ENCODE results near the gene MT1A.

MT1A gene

DNA sequence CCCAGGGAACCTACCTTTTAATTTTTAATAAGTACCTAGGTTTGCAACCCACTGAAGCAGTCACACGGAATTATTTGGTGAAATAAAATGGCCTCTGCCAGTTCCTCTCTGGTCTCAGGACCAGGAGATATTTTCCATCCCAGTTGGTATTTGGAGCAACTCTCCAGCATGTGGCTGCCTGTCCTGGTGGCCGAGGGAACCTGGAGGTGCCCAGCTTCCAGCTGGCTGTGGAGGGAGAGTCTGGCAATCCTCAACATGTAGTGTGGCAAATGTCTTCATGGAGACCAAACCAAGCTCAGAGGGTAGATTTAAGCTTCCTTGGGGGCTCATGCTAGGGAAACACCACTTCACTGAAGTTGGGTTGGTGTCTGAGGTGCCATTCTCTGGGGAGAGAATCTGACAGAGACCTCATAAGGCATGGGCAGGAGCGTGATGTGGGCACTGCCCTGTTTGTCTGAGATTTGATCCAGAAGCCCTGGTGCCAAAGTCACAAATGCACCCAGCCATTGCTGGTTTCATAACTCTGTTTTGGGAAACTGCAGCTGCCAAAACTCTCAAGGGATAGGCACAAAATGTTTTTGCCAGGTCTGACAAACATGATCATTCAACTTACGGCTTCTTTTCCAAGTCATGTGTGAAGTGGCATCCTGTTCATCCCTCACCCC is 46.6 kb downstream of the MT1A start:
- H3K9ac ChIP-seq: peak overlapping the region; percentile 87
- peak overlapping the region; percentile 89 for H3K4me2 ChIP-seq

DNA sequence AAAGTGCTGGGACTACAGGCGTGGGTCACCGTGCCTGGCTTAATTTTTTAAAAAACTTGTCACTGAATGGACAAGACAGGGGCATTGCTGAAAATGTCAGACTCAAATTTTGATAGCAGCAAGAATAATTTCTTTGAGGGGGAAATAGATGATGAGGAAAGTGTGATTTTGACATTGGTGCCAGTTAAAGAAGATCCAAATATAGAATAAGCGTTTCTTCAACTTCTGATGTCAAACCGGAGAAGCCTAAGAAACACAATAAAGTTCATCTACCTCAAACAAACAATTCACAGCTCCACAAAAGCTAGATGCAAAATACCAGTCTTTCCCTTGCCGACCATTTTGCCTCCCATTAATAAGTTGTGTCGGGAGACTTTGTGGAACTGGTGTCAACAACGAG is 48.3 kb downstream of the MT1A start:
- Histone ChIP-seq H3K36me3 (peaks cover 19% of the 10 kb centered on the region; the same call in 1 of the 2 replicates), H3K9me3 (peaks cover 10% of the 10 kb centered on the region; the same call in 1 of the 2 replicates), H3K27ac (no peak overlapping the region), H4K20me1 (no peaks in the 10 kb centered on the region), H3K4me3 (no peak overlapping the region), H3K4me2 (peak overlapping the region; percentile 89; the same call in 1 of the 2 replicates), H3K9ac (no peak overlapping the region), H3K4me1 (peaks cover 77% of the 10 kb centered on the region), H3K27me3 (no peaks in the 10 kb centered on the region)
- TF ChIP-seq Cebpa-rat (IDR thresholded peaks at IDR 0.05): no peak

More for the DNA sequence above, 46.6 kb downstream of the MT1A start:
- no peaks in the 10 kb centered on the region for H3K27me3 ChIP-seq
- peaks cover 19% of the 10 kb centered on the region; the same call in 1 of the 2 replicates for H3K36me3 ChIP-seq
- H3K9me3 ChIP-seq: peaks cover 10% of the 10 kb centered on the region; the same call in 1 of the 2 replicates
- H3K4me3 ChIP-seq: peak overlapping the region; percentile 75
- no peak for TF ChIP-seq Cebpa-rat (IDR thresholded peaks at IDR 0.05)
- peaks cover 89% of the 10 kb centered on the region for H3K4me1 ChIP-seq
- no peaks in the 10 kb centered on the region for H4K20me1 ChIP-seq
- peak overlapping the region; percentile 82 for H3K27ac ChIP-seq

DNA sequence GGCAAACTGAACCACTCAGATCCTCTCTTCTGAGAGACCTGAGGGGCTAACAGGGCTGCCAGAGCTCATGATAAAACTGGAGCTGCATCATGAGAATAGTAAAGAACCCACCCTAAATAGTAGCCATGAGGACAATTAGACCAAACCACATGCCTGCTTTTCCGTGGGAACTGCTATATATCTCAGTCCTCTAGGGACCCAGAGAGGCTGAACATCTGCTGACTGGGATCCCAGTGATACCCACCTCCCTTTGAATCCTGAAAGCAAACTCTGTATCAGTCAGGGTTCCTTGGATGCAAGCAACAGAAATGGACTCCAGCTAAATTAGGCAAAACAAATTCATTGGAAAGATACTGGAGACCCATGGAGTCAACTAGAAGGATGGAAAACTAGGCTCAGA is 50.3 kb downstream of the MT1A start:
- Histone ChIP-seq H3K9ac (0 out of 2 replicates have a peak overlapping the region, but pooled peaks have one; percentile 3), H3K4me1 (peaks cover 61% of the 10 kb centered on the region), H3K36me3 (peaks cover 15% of the 10 kb centered on the region; the same call in 1 of the 2 replicates), H3K4me2 (peak overlapping the region; percentile 76), H3K9me3 (peaks cover 10% of the 10 kb centered on the region; the same call in 1 of the 2 replicates), H3K4me3 (no peak overlapping the region), H3K27me3 (no peaks in the 10 kb centered on the region), H4K20me1 (no peaks in the 10 kb centered on the region), H3K27ac (peak overlapping the region; percentile 44; the same call in 1 of the 2 replicates)
- TF ChIP-seq Cebpa-rat (IDR thresholded peaks at IDR 0.05): no peak

DNA sequence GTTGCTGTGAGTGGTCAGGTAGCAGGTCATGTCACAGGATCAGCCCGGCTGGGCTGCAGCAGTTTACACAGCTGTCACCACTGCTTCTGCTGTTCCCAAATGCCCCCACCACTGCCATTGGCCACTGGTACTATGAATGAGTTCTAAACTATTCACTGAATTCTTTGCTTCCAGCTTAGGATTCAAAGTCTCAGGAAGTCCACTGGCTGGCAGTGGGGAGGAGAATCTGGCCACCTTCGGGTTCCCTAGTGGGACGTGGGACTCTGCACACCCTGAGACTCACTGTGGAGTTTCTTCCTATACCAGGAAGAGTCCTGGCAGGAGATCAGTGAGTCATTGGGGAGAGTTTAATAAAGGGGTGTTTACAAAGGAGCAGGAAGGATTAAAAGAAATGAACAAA is 50.7 kb downstream of the MT1A start:
- Histone ChIP-seq H3K27ac (peak overlapping the region; percentile 44; the same call in 1 of the 2 replicates), H3K4me2 (peak overlapping the region; percentile 76), H4K20me1 (no peaks in the 10 kb centered on the region), H3K9ac (no peak overlapping the region), H3K36me3 (peaks cover 14% of the 10 kb centered on the region; the same call in 1 of the 2 replicates), H3K4me3 (no peak overlapping the region), H3K27me3 (no peaks in the 10 kb centered on the region), H3K4me1 (peaks cover 57% of the 10 kb centered on the region), H3K9me3 (peaks cover 10% of the 10 kb centered on the region; the same call in 1 of the 2 replicates)
- TF ChIP-seq Cebpa-rat (IDR thresholded peaks at IDR 0.05): no peak

All from BLaER1 (cell line).